ENCODE measurements around the gene NIBAN1.

- peak; percentile 52 for TF ChIP-seq CREM (IDR thresholded peaks at IDR 0.05; ENCODE audit: low read depth)
- TF ChIP-seq TRIM24 (IDR thresholded peaks at IDR 0.05): 0 out of 4 replicates have a peak, but pooled peaks of 1 of the 2 experiments have one; percentile 28
- peak; percentile 60; the same call in 1 of the 2 replicates for TF ChIP-seq EP300 (IDR thresholded peaks at IDR 0.05; ENCODE audit: low read length)
- TF ChIP-seq, protein P1, sequence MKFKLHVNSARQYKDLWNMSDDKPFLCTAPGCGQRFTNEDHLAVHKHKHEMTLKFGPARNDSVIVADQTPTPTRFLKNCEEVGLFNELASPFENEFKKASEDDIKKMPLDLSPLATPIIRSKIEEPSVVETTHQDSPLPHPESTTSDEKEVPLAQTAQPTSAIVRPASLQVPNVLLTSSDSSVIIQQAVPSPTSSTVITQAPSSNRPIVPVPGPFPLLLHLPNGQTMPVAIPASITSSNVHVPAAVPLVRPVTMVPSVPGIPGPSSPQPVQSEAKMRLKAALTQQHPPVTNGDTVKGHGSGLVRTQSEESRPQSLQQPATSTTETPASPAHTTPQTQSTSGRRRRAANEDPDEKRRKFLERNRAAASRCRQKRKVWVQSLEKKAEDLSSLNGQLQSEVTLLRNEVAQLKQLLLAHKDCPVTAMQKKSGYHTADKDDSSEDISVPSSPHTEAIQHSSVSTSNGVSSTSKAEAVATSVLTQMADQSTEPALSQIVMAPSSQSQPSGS (CRISPR knock-in tag; IDR thresholded peaks at IDR 0.05): no peak
- no peak for TF ChIP-seq ZNF274 (IDR thresholded peaks at IDR 0.05; ENCODE audit: borderline replicate concordance, low read depth, low read length)
- TF ChIP-seq MYC (IDR thresholded peaks at IDR 0.05; ENCODE audit: low read depth, low read length): 0 out of 2 replicates have a peak, but pooled peaks have one; percentile 61
- no peak for TF ChIP-seq MYC (CRISPR knock-in tag; IDR thresholded peaks at IDR 0.05; ENCODE audit: borderline replicate concordance, low read depth)
- TF ChIP-seq, protein P2, sequence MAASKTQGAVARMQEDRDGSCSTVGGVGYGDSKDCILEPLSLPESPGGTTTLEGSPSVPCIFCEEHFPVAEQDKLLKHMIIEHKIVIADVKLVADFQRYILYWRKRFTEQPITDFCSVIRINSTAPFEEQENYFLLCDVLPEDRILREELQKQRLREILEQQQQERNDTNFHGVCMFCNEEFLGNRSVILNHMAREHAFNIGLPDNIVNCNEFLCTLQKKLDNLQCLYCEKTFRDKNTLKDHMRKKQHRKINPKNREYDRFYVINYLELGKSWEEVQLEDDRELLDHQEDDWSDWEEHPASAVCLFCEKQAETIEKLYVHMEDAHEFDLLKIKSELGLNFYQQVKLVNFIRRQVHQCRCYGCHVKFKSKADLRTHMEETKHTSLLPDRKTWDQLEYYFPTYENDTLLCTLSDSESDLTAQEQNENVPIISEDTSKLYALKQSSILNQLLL (CRISPR knock-in tag; IDR thresholded peaks at IDR 0.05; ENCODE audit: borderline replicate concordance): no peak
- no peak for TF ChIP-seq MBD2 (IDR thresholded peaks at IDR 0.05; ENCODE audit: borderline replicate concordance, low read depth)
Measured at GRCh38 chr1:184982002-184982954, 8.0 kb upstream of the NIBAN1 start.

Data from K562 (cell line).